OCI-M2 (cell line): Measurements from ENCODE around the gene USP3.
A peak's percentile ranks its signal among the peaks of the same experiment; 100 is the strongest.

Experiments used
- DNase-seq: peaks from one replicate; lab custom pipeline; 2025; ENCODE audit not compliant: unreplicated experiment; lab: John Stamatoyannopoulos, UW

USP3 gene, protein sequence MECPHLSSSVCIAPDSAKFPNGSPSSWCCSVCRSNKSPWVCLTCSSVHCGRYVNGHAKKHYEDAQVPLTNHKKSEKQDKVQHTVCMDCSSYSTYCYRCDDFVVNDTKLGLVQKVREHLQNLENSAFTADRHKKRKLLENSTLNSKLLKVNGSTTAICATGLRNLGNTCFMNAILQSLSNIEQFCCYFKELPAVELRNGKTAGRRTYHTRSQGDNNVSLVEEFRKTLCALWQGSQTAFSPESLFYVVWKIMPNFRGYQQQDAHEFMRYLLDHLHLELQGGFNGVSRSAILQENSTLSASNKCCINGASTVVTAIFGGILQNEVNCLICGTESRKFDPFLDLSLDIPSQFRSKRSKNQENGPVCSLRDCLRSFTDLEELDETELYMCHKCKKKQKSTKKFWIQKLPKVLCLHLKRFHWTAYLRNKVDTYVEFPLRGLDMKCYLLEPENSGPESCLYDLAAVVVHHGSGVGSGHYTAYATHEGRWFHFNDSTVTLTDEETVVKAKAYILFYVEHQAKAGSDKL

DNA sequence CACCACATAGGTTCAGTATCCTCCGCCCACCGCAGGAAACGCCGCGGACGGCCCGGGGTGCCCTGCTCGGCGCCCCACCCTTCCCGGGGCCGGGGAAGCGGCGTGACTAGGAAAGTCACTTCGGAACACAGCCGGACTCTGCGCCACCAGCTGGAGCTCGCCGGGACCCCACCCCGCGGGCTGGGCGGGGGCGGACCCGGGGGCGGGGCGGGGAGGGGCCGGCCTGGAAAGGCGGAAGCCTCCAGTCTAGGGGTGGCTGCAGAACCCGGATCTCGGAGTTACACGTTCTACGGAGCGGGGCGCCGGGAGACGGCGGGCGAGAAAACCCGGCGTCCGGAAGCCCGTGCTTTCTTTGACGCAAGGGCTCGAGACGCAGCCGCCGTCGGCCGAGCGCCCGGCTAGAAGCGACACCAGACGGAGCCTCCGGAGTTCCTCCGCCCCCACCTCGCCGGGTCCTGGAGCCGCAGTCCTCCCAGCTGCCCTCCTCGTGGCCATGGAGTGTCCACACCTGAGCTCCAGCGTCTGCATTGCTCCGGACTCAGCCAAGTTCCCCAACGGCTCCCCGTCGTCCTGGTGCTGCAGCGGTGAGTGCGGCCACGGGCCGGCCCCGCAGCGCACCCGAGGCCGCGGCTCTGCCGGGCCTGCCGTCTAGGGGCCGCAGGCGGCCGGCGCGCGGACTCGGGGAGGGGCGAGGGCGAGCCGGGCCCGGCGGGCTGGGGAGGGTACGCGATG, at the start of gene USP3:
TSS of gene USP3 (plus strand) at position 347 of the 732 bp plus-strand sequence. CDS start at position 494, 147 bp downstream.
- DNase-seq = peak; percentile 43

DNA sequence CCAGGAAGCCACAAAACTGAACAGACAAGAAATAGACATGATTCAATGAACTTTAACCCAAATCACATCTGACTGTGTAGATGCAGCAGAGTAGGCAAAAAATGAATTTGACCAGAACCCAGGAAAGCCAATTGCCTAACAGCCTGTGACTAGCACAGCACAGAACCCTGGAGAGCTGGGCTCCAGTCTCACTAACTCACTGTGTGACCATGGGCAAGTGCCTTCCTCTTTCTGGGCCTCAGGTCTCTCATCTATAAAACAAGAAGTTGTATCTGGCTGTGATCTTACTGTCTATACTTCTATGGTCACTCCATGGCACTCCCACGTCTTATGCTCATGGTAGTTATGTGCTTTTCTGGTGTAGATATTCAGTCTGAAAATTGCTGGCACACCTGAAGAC, 48.1 kb upstream of the USP3 start:
- DNase-seq = no peak

DNA sequence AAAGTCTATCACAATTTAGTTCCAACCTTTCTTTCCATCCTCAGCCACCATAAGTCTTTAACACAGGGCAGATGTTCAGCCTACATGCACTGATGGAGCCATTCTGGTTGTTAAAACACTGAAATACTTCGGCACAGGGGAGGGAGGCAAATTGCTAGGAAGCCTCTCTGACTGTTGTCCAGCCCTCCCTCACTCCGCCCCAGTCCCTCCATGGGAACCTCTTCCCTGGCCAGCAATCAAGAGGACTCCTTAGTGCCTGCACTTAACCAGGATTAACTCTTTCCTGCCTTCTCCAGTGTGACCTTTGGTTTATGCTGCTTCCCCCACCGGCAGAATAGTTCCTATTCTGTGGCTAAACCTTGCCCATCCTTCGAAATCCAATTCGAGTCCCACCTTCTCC, 47.0 kb upstream of the USP3 start:
- DNase-seq = no peak

DNA sequence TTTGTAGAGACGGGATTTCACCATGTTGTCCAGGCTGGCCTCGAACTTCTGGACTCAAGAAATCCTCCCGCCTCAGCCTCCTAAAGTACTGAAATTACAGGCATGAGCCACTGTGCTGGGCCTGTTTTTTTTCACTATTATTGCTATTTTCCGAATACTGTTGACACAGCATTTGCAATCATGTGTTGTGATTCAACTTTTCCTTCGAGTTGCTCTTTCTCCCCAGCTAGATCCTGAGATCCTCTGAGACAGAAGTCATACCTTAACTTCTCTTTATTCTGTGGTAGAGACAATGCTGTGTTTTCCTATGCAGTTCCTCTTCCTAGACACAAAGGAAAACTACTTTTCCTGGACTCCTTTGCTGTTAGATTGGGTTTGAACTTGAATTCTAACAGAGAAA, 46.4 kb upstream of the USP3 start:
- DNase-seq = no peak

DNA sequence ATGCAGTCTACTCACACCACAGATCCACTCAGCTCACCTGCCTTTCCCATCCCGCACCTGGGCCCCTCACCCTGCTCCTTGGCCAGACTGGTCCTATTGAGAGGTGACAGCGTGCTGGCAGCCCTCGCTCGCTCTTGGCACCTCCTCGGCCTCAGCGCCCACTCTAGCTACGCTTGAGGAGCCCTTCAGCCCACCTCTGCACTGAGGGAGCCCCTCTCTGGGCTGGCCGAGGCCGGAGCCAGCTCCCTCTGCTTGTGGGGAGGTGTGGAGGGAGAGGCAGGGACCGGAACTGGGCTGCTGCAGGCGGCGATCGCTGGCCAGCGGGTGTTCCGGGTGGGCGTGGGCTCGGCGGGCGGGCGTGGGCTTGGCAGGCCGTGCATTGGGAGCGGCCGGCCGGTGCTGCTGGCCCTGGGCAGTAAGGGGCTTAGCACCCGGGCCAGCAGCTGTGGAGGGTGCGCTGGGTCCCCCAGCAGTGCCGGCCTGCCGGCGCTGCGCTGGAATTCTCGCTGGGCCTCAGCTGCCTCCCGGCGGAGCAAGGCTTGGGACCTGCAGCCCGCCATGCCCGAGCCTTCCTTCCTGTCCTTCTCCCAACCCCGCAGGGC, 45.5 kb upstream of the USP3 start:
- DNase-seq = no peak

DNA sequence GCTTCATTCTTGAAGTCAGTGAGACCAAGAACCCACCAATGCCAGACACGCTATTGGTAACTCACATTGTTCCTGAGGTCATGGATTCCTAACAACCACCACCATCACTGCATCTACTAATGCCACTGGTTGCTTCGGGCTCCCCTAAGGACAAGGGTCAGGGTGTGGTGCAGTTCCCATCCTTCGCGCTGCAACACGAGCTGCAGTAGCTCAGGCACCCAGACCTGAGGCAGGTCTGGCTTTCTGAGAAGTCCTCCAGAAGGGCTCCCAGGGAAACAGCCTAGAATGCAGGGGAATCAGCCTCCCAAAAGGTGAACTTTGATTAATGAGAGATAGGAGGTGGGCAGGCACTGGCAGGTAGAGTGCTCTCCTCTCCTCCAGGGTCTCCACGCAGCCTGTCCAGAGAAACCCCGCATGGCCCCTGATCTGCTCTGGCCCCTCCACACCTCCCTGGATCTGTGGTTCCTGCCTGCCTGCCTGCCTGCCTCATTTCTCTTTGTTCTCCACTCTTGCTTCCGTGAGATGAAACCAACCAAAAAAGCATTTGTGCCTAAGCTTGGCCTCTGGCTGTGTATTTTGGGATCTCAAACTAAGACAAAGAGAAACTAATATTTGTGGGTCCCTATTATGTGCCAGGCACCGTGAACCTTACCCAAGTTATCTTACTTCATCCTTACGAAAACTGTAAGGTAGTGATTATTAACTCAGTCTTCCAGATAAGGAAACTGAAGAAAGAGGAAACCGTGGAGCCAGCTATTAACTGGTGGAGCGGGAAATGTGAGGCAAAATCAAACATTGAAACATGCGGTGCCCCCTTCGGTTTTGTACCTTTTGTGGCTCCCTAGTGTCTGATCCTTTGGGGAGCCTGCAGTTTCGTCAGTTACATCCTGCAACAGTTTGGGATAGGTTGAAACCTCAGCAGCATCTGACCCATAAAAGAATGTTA, 43.9 kb upstream of the USP3 start:
- DNase-seq = no peak

DNA sequence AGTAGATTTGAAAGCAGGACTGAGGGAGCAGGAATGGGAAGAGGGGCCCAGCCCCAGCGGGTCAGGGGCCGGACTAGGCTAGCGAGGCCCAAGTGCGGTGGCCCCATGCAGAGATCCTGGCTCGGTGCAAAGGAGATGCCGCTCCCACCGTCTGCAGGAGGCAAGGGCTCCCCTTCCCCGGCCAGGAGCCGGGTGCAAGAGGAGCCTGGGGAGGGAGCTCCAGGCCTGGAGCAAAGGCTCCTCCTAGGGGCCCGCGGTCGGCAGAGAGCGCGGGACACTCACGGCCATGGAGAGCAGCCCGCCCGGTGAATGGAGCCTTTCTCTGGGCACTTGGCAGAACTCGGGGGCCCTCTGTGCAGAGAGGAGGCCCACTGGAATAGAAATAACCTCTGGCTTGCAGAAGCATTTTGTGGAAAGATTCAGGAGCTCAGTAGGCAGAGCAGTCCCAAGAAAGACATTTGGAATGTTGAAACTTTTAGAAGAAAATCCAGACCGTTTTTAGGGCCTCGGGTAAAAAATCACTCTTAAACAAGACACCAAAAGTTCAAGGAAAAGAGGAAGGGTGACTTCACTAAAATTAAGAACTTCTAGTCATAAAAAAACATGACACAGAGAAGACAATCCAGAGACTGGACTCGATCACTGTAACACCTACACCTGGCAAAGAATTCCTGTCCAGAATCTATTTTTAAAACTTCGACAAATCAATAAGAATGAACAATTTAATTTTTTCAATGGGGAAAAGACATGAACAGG, 43.0 kb upstream of the USP3 start:
- no peak for DNase-seq

DNA sequence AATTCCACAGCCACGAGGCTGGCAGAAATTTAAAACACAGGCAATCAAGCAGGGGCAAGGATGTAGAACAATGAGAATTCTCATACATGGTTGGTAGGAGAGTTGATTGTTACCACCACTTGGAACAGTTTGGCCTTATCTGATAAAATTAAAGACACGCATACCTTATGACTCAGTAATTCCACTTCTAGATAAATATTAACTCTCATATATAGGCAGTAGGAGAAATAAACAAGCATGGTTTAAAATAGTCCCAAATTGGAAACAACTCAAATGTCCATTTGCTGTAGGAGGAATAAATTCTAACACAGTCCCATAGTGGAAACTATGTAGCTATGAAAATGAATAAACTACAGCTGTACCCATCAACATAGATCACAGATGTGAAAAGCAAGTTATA, 42.3 kb upstream of the USP3 start:
- DNase-seq = no peak

DNA sequence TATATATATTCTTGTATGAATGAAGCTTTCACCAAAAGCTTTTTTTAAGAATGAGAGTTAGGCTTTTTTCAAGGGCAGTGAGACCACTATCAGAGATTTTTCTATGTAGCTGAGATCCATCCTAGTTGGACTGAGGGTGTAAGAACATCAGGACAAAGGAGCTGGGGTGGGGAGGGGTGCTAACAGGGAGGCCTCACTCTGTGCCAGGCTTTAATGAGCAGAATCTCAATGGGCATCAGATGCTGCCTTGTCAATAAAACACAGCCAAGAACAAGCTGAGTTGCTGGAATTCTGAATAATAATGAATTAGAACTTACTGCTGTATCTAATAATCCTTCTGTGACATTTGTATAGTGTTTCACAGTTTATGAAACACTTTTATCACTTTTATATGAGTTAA, 41.4 kb upstream of the USP3 start:
- no peak for DNase-seq

DNA sequence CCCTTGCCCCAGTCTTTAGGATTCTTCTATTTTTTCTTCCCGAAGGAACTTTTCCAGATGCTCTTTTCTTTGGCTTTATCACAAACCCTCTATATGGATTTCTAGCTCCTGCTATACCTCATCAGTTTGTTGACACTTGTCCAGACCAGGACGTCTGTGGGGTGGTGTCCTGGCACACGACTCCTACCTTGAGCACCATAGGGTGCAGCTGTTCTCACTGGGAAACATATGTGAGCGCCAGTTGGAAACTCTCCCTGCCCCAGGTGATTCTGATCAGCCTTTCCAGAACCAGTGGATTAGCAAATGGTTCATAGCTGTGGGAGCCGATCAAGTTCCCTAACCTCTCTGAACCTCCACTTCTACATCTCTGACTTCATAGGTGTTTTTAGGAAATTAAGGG, 40.6 kb upstream of the USP3 start:
- DNase-seq = no peak

DNA sequence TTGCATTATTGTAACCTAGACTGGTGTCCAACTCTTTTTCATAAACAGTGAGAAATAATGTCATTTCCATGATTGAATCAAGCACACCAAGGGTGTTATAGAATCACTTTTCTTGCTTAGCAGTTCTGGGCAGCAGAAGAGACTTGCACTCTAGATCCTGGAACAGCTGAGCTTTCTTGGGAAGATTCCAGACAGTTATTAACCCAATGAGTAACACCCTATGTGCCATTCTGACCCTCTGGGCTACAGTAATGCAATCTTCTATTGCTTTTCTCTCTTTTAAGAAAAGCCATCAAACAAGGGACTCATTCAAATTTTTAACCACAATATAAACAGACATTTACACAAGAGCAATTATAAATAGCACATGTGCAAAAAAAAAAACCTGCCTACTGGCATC, 39.3 kb upstream of the USP3 start:
- no peak for DNase-seq

DNA sequence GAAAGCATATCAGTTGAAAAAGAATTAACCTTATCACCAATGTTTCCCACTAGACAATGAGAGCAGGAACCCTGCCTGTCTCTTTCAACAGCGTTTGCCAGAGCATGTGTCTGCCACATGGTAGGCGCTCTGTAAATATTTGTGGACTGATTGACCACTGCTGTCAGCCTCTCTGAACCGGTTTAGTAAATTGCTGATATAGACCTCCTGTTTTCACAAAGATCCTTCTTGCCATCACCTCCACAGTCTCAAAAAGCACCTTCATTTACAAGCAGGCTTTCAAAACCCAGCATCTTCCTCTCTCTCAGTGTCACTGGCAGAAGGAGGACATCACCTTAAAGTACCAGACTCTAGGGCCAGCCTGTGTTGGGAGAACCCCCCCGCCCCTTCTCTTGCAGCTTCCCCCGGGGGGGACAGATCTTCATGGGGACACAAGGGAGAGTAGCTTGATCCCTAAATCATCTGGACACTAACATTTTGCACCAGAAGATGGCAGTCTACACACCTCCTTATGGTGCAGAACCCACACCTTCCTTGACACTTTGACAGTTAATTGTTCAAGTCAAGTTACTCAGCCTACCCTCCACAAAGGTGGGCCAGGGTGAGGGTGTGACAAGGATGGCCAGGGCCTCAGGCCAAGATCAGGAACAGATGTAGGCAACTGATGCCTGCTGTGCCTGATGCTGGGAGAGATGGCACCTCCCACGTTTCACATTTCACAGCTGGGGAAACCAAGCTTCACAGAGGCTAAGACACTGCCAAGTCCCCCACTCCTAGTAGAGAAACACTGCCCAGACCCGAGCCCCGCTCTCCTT, 37.8 kb upstream of the USP3 start:
- no peak for DNase-seq

DNA sequence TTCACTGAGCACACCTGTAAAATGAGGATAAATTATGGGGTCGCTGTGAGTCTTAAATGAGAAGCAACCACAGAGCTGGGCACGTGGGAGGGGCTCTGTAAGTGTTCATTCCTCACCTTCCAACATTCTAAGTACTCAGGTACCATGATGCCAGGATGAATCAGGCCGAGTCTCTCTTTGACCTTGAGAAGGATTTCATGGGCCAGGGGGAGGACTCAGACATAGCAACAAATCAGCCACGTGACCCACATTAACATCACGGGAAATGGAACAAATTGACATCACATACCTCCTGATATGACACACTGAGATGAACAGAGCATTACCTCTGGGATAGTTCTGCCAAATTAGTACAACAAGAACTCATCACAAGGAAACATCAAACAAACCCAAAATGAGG, 35.2 kb upstream of the USP3 start:
- DNase-seq = no peak

DNA sequence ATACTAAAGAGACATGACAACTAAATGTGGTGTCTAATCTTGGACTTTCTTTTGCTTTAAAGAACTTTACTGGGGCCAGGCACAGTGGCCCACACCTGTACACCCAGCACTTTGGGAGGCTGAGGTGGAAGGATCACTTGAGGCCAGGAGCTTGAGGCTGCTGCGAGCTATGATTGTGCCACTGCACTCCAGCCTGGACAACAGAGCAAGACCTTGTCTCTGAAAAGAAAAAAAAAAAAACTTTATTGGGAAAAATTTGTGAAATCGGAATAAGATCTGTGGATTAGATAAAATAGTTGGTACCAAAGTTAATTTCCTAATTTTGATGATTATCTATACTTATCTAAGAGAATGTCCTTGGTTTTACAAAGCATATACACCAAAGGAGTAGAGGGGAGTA, 34.4 kb upstream of the USP3 start:
- DNase-seq = no peak

DNA sequence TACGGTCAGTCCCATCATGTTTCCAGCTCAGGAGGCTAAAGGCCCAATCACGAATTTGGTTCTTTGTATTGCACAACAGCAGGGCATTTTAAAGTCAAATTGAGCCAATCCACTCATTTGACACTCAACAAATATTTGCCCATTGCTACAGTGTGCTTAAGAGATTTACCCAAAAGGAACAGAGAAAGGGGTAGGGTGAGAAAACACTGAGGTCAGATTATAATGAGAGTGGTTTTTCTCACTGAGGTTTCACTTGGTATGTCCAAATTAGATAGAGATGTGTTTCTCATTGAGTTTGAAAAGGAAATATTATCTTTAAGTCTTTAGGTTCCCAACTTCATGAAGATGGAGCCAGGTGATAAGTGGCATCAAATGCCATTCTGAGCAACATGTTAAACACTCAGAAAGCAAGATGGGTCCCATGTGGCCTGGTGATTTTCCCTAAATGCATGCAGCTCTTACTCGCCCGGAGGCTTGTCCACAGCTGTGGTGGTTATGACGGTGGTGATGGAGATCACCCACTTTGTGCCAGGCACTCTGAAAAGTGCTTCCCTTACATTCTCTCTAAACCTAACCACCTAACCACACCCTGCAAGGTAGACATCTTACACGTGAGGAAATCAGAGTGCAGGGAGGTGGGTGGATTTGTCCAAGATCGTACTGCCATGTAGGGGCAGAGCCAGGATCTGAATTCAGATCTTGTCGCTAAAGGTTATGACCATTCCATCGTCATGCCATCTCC, 31.2 kb upstream of the USP3 start:
- no peak for DNase-seq

DNA sequence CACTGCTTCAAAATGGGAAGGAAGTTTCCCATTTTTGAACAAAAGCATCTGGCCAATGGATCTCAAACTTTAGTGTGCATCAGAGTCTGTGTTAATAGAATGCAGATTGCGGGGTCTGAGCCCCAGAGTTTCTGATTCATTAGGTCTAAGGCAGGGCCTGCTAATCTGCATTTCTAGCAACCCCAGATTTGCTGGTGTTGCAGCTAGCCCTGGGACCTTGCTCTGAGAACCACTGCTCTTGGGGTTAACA, 30.7 kb upstream of the USP3 start:
- no peak for DNase-seq

DNA sequence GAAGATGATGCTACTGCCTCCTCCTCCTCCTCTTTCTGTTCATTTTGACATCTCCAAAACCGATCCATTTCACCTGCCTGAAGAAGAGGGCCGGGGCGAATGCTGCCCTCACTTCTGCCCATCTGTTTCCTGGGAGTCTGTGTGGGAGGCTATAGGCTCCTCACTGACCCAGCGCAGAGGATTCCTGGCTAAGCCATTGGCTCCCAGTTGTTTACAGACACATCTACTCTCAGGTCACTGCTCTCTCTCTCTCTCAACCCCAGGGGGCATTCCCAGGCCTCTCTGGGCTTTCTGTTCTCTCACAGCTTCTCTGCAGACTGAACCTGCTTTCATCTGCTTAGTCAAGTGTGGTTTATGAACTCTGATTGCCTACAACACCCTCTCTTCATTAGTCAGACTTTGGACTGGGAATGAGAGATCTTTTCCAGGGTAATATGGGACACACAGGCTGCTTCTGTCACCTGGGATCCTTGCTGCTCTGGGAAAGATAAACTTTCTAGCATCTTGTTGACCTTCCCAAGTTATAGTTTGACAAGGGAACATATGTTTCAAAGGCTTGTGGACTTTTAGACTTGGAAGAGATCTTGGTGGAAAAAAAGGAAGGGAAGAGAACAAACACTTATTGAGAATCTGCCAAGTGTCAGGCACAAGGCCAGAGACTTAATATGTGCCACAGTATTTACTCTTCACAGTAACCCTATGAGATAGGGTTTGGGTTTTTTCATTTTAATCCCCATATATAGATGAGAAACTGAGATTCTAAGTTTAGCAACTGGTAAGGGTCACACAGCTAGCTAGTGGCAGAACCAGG, 30.2 kb upstream of the USP3 start:
- no peak for DNase-seq

DNA sequence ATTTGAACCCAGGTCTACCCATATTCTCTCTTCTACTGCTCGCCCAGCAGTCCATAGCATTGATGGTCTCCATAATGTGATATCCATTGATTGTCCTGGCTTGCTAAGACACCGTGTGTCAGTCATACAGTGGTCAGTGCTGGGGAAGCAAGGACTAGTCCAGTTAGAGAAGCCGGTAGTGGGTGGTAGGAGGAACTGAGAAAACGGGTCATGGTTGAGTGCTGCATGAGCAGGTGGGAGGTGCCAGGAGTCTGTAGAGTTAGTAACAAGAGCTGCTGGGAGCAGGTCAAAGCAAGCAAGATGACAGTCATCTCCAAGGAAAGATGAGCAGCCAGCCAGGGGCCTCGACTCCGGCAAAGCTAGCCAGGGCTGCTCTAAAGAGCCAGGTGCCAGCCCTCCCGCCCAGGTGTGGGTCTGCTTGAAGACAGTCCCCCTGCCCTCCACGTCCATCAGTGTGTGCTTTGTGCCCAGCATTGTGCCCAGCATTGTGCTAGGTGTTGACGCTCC, 29.5 kb upstream of the USP3 start:
- no peak for DNase-seq
